Measurements from ENCODE around the gene TPCN1.

- TF ChIP-seq POLR2AphosphoS5 (IDR thresholded peaks at IDR 0.05; ENCODE audit: low read depth, low read length), result no peak
- no peak for TF ChIP-seq POLR2A (IDR thresholded peaks at IDR 0.05; ENCODE audit: low read depth, low read length)
- TF ChIP-seq TAF1 (IDR thresholded peaks at IDR 0.05; ENCODE audit: low read depth, low read length), result no peak
- TF ChIP-seq SPI1 (IDR thresholded peaks at IDR 0.05; ENCODE audit: low read depth, low read length), result no peak
- no peak for TF ChIP-seq POU2F2 (IDR thresholded peaks at IDR 0.05; ENCODE audit: low read depth, low read length)
These were observed 48.1 kb downstream of the TPCN1 start for GRCh38 chr12:113269257-113269943.
